Measurements from ENCODE around the gene KPNA6.
"Not testable (repeated sequence)": the region's sequence is repeated elsewhere in the genome, so short reads cannot be mapped to it uniquely, and the experiment has no call there.

KPNA6 gene

DNA sequence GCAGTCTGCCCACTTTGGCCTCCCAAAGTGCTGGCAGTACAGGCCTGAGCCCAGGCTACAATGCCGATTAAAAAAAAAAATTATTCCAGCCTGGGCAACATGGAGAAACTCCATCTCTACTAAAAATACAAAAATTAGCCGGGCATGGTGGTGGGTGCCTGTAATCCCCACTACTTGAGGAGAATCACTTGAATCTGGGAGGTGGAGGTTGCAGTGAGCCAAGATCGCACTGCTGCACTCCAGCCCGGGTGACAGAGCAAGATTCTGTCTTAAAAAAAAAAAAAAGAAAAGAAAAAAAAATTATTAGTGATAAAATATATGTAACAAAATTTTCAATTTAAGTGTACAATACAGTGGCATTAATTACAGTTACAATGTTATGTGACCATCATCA, 35.4 kb downstream of the KPNA6 start:
- DNase-seq = not testable (repeated sequence)

- no peak for DNase-seq
Observed at GRCh38 chr1:32144033-32144432, 36.2 kb downstream of the KPNA6 start.

DNA sequence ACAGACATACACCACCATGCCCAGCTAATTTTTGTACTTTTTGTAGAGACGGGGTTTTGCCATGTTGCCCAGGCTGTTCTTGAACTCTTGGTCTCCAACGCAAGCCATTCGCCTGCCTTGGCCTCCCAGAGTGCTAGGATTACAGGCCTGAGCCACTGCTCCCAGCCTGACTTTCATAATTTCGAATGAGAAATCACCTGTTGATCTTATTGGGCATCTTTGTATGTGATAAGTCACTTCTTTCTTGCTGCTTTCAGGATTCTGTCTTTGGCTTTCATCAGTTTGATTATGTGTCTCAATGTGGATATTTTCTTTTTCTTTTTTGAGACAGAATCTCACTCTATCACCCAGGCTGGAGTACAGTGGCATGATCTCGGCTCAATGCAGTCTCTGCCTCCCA, 39.9 kb downstream of the KPNA6 start:
- DNase-seq = not testable (repeated sequence)

- no peak for DNase-seq
Observed at GRCh38 chr1:32150847-32151246, 43.0 kb downstream of the KPNA6 start.

DNA sequence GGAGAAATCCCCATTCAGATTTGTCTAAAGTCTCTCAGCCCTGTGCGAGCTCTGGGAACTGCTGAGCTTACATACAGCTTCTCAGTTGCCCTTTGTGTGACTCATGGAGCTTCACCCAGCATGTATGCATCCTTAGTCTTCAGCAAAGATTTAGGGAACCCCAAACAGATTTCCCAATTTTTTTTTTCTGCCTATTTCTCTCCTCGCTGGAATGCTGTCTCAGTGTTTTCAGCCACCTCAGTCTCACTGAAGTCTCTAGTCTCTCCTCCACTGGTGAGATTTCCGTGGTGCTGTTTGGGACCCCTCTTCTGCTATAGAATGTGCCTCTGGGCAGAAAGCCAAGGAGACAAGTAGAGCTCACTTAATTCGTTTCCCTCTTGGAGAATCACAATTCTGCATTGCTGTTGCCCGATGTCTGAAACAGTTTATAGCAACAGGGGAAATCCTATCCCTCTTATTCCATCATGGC, 43.5 kb downstream of the KPNA6 start:
- DNase-seq = no peak

- no peak for DNase-seq
Observed at GRCh38 chr1:32159189-32159588, 51.3 kb downstream of the KPNA6 start.

DNA sequence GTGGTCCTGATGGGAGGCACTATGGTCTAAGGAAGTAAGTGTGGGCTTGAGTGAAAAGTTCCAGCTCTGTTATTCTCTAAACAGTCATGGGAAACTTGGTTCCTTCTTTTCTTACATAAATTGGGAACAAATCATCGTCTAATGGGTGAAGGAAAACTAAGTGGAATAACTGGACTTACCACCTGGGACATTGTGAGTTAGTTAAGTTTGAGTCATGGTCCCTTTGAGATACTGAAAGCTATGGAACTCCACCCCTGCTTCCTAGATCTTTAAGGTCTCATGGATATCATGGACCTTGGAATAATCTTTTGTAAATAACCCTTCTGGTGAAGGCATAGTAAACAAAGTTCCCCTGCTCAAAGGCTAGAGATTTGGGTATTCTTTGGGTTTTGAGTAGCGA, 55.5 kb downstream of the KPNA6 start:
- no peak for DNase-seq

DNA sequence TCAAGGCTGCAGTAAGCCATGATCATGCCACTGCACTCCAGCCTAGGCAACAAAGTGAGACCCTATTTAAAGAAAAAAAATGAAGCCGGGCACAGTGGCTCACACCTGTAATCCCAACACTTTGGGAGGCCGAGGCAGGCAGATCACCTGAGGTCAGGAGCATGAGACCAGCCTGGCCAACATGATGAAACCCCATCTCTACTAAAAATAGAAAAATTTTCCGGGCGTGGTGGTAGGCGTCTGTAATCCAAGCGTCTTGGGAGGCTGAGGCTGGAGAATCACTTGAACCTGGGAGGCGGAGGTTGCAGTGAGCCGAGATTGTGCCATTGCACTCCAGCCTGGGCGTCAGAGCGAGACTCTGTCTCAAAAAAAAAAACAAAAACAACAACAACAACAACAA, 57.8 kb downstream of the KPNA6 start:
- DNase-seq = not testable (repeated sequence)

DNA sequence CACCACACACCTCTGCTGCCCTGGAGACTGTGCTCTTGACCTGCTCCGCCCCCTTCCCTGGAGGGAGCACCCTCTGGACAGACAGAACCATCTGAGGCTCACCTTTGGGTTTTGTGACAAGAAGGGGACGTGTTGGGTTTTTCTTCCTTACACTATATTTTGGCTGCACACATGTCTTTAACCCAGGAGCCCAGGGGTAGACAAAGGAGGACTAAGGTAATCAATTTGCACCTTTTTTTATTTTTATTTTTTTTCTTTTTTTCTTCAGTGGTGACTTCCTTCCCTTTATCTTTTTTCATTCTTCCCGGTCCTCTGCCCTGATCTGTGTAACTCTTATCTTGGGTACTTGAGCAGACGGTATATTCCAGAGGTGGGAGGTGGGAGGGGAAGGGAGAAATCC, 63.1 kb downstream of the KPNA6 start:
- DNase-seq = no peak

GRCh38 chr1:32172621-32173245, 64.9 kb downstream of the KPNA6 start:
- no peak for DNase-seq

DNA sequence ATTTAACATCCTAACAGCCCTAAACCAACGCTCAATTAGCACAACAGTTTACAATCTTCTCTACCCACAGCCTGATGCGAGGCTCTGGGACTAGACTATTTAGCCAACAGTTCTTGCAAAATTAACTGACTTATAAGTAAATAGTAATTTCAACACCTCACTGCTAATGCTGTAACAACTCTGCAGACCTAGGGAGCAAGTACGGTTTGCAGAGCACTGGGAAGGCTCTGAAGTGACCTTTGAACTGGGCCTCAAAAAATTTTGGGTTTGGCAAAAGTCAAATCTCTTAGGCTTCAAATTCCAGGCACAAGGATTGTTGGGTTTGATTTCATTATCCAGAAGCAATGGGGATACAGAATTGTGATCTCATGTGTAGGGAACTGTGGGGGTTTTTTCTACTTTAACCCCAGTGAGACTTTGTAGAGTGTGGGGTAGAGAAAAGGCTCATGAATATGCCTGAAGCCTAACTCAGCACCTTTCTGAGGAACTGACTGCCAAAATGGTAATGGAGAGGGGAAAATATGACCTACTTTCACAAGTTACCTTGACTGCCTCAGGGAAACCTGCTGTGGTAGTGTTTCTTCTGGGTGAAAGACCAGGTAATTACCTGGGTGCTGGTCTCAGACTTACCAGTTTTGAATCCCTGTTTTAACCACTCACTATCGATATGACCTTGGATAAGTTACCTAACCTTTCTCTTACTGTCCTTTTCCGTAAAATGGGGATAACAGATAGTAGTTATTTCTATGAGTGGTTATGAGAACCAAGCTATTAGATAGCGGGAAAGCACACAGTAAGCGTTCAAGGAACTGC, 70.7 kb downstream of the KPNA6 start:
- no peak for DNase-seq

DNA sequence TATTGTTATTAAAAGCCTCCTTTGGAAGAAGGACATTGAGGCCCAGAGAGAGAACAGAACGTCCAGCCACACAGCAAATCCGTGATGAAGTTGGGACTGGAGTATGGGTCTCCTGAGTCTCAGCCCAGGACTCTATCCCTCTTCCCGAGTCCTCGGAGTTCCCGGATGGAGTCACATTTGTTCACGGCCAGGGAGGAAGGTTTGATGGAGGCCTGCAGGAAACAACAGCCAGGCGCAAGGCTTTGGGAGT, 71.3 kb downstream of the KPNA6 start:
- no peak for DNase-seq

DNA sequence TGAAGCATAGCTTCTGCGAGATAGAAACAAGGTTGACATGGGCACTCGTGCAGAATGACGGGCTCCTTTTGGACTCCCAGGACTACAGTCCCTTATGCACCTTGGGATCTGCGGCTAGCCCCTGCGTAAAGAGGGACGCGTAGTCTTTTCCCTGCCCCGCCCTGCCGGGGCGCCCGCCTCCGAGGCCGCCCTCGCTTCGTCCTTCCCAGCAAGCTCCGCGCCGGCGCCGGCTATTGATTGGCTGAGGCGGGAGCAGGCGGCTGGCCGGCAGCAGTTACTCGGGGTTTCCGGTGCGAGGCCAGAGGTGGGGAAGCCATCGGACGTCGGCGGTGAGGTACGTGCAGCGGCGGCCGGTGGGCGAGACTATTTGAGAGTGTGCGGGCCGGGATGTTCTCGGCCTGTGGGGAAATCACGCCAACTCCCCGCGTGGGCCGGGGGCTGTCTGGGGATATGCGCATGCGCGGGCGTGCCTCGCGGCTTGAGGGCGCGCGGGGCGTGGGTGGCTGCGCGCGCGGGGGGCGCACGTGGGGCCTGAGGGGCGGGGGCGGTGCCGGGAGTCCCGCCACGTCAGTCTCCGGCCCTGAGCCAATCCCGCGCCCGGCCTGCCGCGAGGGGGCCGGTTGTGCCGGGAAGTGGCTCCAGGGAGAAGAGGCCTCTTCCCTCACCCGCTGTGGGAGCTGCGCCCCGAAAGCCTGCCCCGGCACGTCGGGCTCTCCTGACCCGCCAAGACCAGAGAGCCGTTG, 71.8 kb downstream of the KPNA6 start, which contains the start of gene TXLNA:
TSS of gene TXLNA (plus strand) at position 233 of the 743 bp plus-strand sequence. CDS start 671 bp downstream, outside the sequence.
- DNase-seq = peak; percentile 80 to 88 (median 84)

DNA sequence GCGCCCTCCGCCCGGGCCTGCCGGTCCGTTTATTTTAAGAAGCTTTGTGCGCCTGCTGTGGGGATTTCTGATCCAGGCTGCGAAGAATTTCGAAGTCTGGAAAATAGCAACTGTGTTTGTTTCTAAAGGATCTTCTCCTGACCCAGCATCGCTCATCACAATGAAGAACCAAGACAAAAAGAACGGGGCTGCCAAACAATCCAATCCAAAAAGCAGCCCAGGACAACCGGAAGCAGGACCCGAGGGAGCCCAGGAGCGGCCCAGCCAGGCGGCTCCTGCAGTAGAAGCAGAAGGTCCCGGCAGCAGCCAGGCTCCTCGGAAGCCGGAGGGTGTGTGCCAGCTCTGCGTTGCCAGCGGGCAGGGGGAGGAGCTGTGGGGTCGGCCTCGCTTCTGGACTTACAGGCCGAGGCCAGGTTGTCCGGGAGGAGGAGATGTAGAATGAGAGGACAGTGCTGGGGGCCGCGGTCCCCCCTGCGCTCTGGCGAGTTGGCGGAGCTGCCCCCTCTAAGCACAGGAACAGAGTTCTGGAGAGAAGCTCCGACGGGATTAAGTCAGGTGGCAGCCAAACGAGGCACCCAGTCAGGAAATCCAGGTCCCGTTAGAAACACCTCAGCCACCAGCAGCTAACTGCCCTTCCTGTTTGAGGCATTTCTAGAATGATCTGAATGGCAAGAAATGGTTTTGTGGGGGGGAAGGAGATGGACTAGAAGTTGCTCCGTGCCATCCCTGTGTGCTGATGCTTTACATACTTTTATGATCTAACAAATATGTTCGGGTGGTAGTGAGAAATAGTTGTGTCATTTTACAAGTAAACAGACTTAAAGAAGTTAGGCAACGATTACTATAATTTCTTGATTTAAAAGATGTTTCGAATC, 72.6 kb downstream of the KPNA6 start:
- DNase-seq = peak in 1 of 4 experiments; percentile 19

DNA sequence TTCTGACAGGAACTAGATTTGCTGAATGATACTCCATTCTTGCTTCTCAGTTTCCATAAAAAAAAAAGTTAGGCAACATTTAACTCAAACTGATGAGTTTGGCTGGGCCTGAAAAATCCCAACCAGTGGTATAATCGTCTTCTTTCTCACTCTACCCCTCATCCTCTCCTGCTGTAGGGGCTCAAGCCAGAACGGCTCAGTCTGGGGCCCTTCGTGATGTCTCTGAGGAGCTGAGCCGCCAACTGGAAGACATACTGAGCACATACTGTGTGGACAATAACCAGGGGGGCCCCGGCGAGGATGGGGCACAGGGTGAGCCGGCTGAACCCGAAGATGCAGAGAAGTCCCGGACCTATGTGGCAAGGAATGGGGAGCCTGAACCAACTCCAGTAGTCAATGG, 73.2 kb downstream of the KPNA6 start:
- DNase-seq = no peak

DNA sequence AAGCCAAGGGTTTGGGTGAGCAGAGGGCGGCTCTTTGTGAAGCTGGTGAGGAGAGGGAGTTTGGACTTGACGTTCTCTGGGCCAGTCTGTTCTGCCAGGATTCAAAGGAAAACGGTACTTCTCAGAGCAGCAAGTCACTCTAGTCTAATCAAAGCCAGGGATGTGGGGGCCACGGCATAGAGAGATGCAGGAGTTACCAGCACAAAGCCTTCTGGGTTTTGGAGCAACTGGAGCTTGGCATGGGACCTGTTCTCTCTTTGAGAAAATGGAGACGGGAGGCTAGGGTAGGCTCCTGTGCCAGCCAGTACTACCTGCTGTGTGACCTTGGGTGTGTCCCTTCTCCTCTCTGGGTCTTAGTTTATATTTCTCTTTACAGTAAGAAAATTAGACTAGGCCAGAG, 73.7 kb downstream of the KPNA6 start:
- no peak for DNase-seq

DNA sequence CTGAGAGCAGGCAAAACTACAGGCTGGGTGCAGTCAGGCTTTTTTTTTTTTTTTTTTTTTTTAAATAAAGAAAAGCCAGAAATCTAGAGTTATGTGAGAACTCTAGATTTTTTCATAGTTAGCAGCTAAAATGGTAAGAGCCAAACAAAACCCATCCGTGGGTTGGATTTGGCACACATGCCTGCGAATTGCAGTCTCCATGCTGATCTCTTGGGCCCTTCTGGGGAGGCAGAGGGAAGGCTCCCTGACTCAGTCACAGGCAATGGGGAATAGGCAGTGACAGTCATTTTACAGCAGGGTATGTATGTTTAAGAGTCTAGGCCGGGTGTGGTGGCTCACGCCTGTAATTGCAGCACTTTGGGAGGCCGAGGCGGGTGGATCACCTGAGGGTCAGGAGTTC, 74.2 kb downstream of the KPNA6 start:
- DNase-seq = no peak

DNA sequence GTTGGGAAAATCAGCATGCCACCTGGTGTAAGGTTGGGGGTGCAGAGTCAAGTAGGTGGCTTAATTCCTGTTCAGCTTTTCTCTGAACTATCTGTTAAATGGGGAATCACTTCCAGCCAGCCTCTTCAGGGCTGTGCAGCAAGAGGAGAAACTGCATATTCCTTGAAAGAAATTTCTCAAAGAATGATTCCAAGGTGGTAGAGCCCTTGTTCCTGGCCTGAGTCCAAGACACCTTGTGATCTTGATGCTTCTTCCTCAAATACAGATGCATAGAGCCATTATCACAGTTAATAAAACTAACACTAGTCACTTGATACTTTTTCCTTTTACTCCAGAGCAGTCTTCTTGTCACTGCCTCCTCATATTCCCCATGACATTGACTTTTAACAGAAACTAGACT, 76.8 kb downstream of the KPNA6 start:
- no peak for DNase-seq

DNA sequence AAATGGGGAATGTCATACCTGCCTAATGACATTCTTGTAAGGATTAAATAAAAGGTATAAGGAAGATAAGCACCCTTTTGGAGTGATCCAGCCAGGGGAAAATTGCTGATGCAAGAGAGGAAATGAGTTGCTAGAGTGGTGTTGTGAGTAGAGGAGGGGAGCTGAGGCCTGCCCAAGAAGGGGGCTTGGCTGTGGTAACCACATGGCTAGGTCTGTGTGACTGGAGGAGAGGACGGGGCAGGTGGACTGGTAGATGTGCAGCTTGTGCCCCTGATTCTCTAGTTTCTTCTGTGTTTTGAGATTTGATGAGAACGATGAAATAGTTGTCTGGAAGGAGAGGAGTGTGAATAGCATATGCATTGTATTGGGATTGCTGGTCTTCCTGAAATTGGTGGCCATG, 78.2 kb downstream of the KPNA6 start:
- no peak for DNase-seq

- DNase-seq = no peak
Observed at GRCh38 chr1:32186491-32186890, 78.6 kb downstream of the KPNA6 start.

DNA sequence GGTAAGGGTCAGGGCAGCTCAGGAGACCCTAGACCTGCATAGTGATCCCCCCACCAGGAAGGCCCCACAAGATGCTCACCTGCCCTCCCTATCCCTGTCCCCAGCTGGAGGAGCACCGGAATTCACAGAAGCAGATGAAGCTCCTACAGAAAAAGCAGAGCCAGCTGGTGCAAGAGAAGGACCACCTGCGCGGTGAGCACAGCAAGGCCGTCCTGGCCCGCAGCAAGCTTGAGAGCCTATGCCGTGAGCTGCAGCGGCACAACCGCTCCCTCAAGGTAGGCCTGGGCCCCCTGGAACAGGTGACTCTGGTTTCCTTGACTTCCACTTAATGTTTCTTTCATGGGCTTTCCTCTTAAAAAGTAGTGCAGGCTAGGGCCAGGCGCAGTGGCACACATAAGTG, 80.0 kb downstream of the KPNA6 start:
- DNase-seq = no peak

DNA sequence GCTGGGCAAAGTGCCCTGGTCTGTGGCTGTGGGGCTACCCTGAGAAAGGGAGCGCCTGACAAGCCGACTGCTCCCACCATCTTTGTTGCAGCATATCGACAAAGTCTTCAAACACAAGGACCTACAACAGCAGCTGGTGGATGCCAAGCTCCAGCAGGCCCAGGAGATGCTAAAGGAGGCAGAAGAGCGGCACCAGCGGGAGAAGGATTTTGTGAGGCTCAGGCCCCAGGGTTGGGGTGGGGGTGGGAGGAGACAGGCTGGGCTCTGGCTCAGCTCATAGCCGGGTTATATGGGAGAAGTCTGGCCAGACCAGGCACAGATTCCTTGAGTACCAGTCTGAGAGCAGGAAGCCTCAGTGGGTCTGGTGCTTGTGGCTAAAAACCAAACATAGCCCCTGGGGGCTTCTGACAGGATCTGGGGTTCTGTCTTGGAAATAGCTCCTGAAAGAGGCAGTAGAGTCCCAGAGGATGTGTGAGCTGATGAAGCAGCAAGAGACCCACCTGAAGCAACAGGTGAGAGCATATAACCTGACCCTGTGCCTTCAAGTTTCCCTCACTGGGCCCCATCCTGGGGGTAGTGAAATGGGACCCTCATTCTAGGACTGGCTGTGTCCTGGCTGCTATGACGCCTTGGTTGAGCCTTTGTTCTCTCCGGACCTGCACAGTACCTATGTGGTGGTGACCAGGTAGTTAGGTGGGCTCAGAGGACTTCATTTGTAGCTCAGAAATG, 84.5 kb downstream of the KPNA6 start:
- DNase-seq = no peak
